IMR-90 (cell line): ENCODE results near the gene ENO4. TPM values are rescaled to one million over a fixed set of nuclear protein-coding genes. Genes with fewer than 3 reads are reported as not detected.

Source experiments
- ATAC-seq: fragments of 200-7000 bp; cut with Tn5 transposase; 2 replicates; pipeline ENCODE4 v1.9.1; 2020; ENCODE audit warnings: low read depth, mild to moderate bottlenecking, moderate library complexity
- BruUV-seq: library from RNA; stranded (reverse); fragments of 400-500 nt; replicated peaks from 2 replicates; lab custom pipeline; 2021; lab: Mats Ljungman, UMichigan
- CTCF ChIA-PET: fragments of 300-600 bp; formaldehyde crosslinking; extraction: SDS; loops from one replicate; lab custom pipeline; 2021; ENCODE audit warnings: antibody characterized with exemption; lab: Yijun Ruan, JAX
- POLR2A ChIA-PET: fragments of 300-600 bp; sonication (Branson Sonifier 250); formaldehyde crosslinking; loops from one replicate; lab custom pipeline; 2022; ENCODE audit warnings: antibody characterized with exemption; ENCODE audit not compliant: unreplicated experiment; lab: Charles Lee
- DNase-seq: peaks from one replicate; pipeline ENCODE4 v3.0.0; 2013
- H2AFZ ChIP-seq: replicated peaks from 2 replicates; pipeline ENCODE3; 2013; ENCODE audit warnings: low read length, mild to moderate bottlenecking; ENCODE audit not compliant: poor library complexity
- H2AK5ac ChIP-seq: 2 replicates; pipeline ENCODE4 v1.6.1; 2013; ENCODE audit warnings: low read depth, low read length, inconsistent platforms
- H2AK9ac ChIP-seq: replicated peaks from 2 replicates; pipeline ENCODE3; 2013; ENCODE audit warnings: mild to moderate bottlenecking, low read depth, low read length, moderate library complexity; ENCODE audit not compliant: poor library complexity
- H2BK120ac ChIP-seq: 2 replicates; pipeline ENCODE4 v1.6.1; 2013; ENCODE audit warnings: low read depth, low read length, inconsistent platforms
- H2BK15ac ChIP-seq: 3 replicates; pipeline ENCODE4 v1.6.1; 2013; ENCODE audit warnings: low read depth, low read length, inconsistent platforms
- H2BK20ac ChIP-seq: 2 replicates; pipeline ENCODE4 v1.6.1; 2013; ENCODE audit warnings: low read depth, mild to moderate bottlenecking, inconsistent platforms, low read length, moderate library complexity
- H2BK5ac ChIP-seq: 2 replicates; pipeline ENCODE4 v1.6.1; 2013; ENCODE audit warnings: mild to moderate bottlenecking, low read depth, low read length, inconsistent platforms; ENCODE audit not compliant: poor library complexity, severe bottlenecking
- H3K14ac ChIP-seq: replicated peaks from 2 replicates; pipeline ENCODE4 v1.6.1; 2013; ENCODE audit warnings: low read depth, low read length, inconsistent platforms
- H3K18ac ChIP-seq: 2 replicates; pipeline ENCODE4 v1.6.1; 2013; ENCODE audit warnings: low read depth, low read length, control low read depth
- H3K23ac ChIP-seq: 2 replicates; pipeline ENCODE4 v1.6.1; 2013; ENCODE audit warnings: low read depth, low read length, inconsistent platforms
- H3K27ac ChIP-seq: 2 replicates; pipeline ENCODE4 v1.5.1; 2013; ENCODE audit warnings: mild to moderate bottlenecking, control low read depth, low read length; ENCODE audit not compliant: insufficient read depth
- H3K27me3 ChIP-seq: 2 replicates; pipeline ENCODE4 v1.6.1; 2013; ENCODE audit warnings: low read length; ENCODE audit not compliant: control insufficient read depth, insufficient read depth
- H3K36me3 ChIP-seq: 2 replicates; pipeline ENCODE4 v1.6.1; 2013; ENCODE audit warnings: low read length, mixed read lengths; ENCODE audit not compliant: control insufficient read depth, insufficient read depth
- H3K4ac ChIP-seq: 2 replicates; pipeline ENCODE4 v1.6.1; 2013; ENCODE audit warnings: low read depth, low read length, inconsistent platforms
- H3K4me1 ChIP-seq: 2 replicates; pipeline ENCODE4 v1.6.1; 2013; ENCODE audit warnings: low read length, mixed read lengths; ENCODE audit not compliant: control insufficient read depth, insufficient read depth
- H3K4me2 ChIP-seq: 2 replicates; pipeline ENCODE4 v1.6.1; 2013; ENCODE audit warnings: low read depth, mild to moderate bottlenecking, control low read depth, low read length, moderate library complexity
- H3K4me3 ChIP-seq: 2 replicates; pipeline ENCODE4 v1.5.1; 2013; ENCODE audit warnings: low read depth, mild to moderate bottlenecking, control low read depth, low read length, moderate library complexity; ENCODE audit not compliant: insufficient read depth
- H3K56ac ChIP-seq: 2 replicates; pipeline ENCODE4 v1.6.1; 2013; ENCODE audit warnings: low read length, inconsistent platforms; ENCODE audit not compliant: insufficient read depth; ENCODE audit errors: extremely low read depth
- H3K79me1 ChIP-seq, 2 experiments: 2 replicates each; pipeline ENCODE4 v1.6.1; 2013; ENCODE audit warnings: low read length in 2 of 2, inconsistent platforms in 1 of 2, low read depth in 1 of 2
- H3K9ac ChIP-seq: 2 replicates; pipeline ENCODE4 v1.6.1; 2013; ENCODE audit warnings: low read depth, low read length, control low read depth
- H3K9me1 ChIP-seq: 2 replicates; pipeline ENCODE4 v1.6.1; 2013; ENCODE audit warnings: low read length, inconsistent platforms; ENCODE audit not compliant: insufficient read depth
- H3K9me3 ChIP-seq: 2 replicates; pipeline ENCODE4 v1.6.1; 2013; ENCODE audit warnings: low read length; ENCODE audit not compliant: control insufficient read depth, insufficient read depth
- H4K20me1 ChIP-seq: 2 replicates; pipeline ENCODE4 v1.6.1; 2013; ENCODE audit warnings: low read length, inconsistent platforms; ENCODE audit not compliant: insufficient read depth
- H4K5ac ChIP-seq: 2 replicates; pipeline ENCODE4 v1.6.1; 2013; ENCODE audit warnings: mild to moderate bottlenecking, low read depth, low read length, control low read depth
- H4K8ac ChIP-seq, 2 experiments: 2 replicates each; pipeline ENCODE4 v1.6.1; 2013; ENCODE audit warnings: low read depth in 2 of 2, low read length in 2 of 2, control low read depth in 1 of 2, inconsistent platforms in 1 of 2
- H4K91ac ChIP-seq: 2 replicates; pipeline ENCODE4 v1.6.1; 2013; ENCODE audit warnings: low read depth, low read length, inconsistent platforms; ENCODE audit not compliant: insufficient read depth
- CHD1 ChIP-seq: IDR thresholded peaks from 2 replicates; pipeline ENCODE4 v1.6.1; 2012; ENCODE audit warnings: low read depth, low read length, improper control_type of control experiment
- WGBS, 2 experiments: methylation state at CpG; one replicate each; pipeline versions ENCODE4 v1.1.5 to v1.1.7; 2013; ENCODE audit warnings: missing lambda C conversion rate in 2 of 2; ENCODE audit not compliant: insufficient read length in 1 of 2; ENCODE audit errors: extremely low coverage in 2 of 2; 5-methylcytosine and 5-hydroxymethylcytosine counted together
- dilution Hi-C: fragments of 300-500 bp; cut with HindIII; formaldehyde crosslinking; loops from one replicate; pipeline ENCODE4 v1.14.3; 2018; ENCODE audit warnings: low sequenced_read_pairs; ENCODE audit not compliant: unreplicated experiment
- in situ Hi-C: fragments of 300-500 bp; cut with MboI; formaldehyde crosslinking; loops from 3 replicates; pipeline ENCODE4 v1.14.3; 2019; ENCODE audit warnings: low sequenced_read_pairs, inconsistent platforms, mixed read lengths
- intact Hi-C: fragments of 100-400 bp; cut with micrococcal nuclease; formaldehyde crosslinking; loops from 2 replicates; pipeline ENCODE4 v1.10.0; 2022
- polyA plus RNA-seq, 3 experiments: library from polyadenylated mRNA; depleted of rRNA; stranded (reverse); fragments of >200 nt; gene quantifications; 2 replicates each; pipeline ENCODE4 v1.2.3, GENCODE V29; 2012; ENCODE audit warnings: low replicate concordance in 1 of 3
- total RNA-seq: library from RNA; depleted of rRNA; stranded (reverse); fragments of >200 nt; gene quantifications from 2 replicates; pipeline ENCODE4 v1.2.3, GENCODE V29; 2012

ENO4 gene
- total and polyA plus RNA-seq, 2 of the 4 experiments (the other 2 are of a cell fraction) = under 0.01 to 0.05 TPM

DNA sequence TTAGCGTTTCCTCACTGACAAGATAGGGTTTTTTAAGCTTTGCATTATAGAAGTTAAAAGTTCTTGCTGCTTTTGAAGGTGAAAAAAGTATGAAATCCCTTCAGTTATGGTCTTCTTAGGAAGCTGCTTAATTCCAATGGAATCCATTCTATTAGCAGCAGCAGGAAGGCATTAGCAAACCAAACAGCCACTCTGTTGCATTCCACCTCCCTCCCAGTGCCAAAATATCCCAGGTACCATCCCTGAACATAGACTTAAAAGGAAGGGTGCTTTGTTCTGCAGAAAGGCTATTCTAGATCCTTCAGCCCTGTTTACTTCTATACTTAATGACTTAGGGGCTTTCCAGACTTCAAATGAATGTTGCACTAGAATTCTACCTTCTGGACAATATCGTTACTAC, 23.8 kb downstream of the ENO4 start:
- no peak overlapping the region for H4K8ac ChIP-seq
- POLR2A ChIA-PET = no interaction called here
- no peaks in the 10 kb centered on the region for H3K79me1 ChIP-seq
- H3K4me3 ChIP-seq = no peak overlapping the region
- no TSS peak for BruUV-seq
- H3K4ac ChIP-seq = no peak overlapping the region
- no peak overlapping the region for H2AK5ac ChIP-seq
- DNase-seq = no peak
- no peak overlapping the region for H2BK5ac ChIP-seq
- no peak for TF ChIP-seq CHD1
- H3K56ac ChIP-seq = no peak overlapping the region
- H3K36me3 ChIP-seq = no peaks in the 10 kb centered on the region
- peaks cover 10% of the 10 kb centered on the region for H3K27me3 ChIP-seq
- H4K91ac ChIP-seq = no peak overlapping the region
- no peak overlapping the region for H3K27ac ChIP-seq
- H3K23ac ChIP-seq = no peak overlapping the region
- in situ Hi-C loops = no loop called here
- no peaks in the 10 kb centered on the region for H4K20me1 ChIP-seq
- H2AFZ ChIP-seq = no peak overlapping the region
- no peak overlapping the region for H3K18ac ChIP-seq
- H2BK20ac ChIP-seq = no peak overlapping the region
- no peak overlapping the region for H4K5ac ChIP-seq
- H2BK15ac ChIP-seq = no peak overlapping the region
- H3K9me3 ChIP-seq = no peaks in the 10 kb centered on the region
- no peak overlapping the region for H2BK120ac ChIP-seq
- no peaks in the 10 kb centered on the region for H3K4me1 ChIP-seq
- dilution Hi-C loops = no loop called here
- no peak overlapping the region for H3K14ac ChIP-seq
- no peak for ATAC-seq
- intact Hi-C loops = no loop called here
- CTCF ChIA-PET = no interaction called here
- H2AK9ac ChIP-seq = no peak overlapping the region
- no peaks in the 10 kb centered on the region for H3K9me1 ChIP-seq
- no CpG with 5 or more reads among the region's 2 CpGs for WGBS, 2 experiments
- H3K9ac ChIP-seq = no peak overlapping the region
- H3K4me2 ChIP-seq = no peak overlapping the region
